ENCODE measurements around the gene MAP2K6. TPM values are rescaled to one million over a fixed set of nuclear protein-coding genes. Genes with fewer than 3 reads are reported as not detected.

MAP2K6 gene
- total RNA-seq, 1 donor from 2014 or later: 10.3 TPM

DNA sequence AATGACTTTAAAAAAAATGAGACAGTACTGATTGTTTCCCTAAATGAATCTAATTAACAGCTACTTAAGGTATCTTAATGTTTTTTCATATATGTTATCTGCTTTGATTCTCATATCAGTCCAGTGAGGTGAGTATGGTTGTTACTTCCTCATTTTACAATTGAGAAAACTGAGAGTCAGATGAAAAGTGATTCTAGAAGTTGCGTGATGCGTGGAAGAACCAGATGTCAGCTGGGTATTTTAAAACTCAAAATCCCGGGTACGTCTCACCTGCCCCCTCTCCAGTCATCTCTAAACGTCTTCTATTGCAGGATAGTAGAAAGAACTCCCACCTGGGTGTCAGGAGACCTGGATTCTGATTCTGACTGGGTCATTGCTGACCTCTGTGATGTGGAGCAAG, 89.2 kb downstream of the MAP2K6 start:
- H3K36me3 ChIP-seq: no peaks in the 10 kb centered on the region
- intact Hi-C loops (cut with DNase I): no loop called here
- peaks cover 23% of the 10 kb centered on the region for H3K4me1 ChIP-seq
- H3K27ac ChIP-seq: no peak overlapping the region
- H3K4me3 ChIP-seq: no peak overlapping the region
- no peaks in the 10 kb centered on the region for H3K9me3 ChIP-seq
- no peak for DNase-seq (ENCODE audit: extremely low spot score in 2 of 2)
- no peak for TF ChIP-seq POLR2A (IDR thresholded peaks at IDR 0.05)
- TF ChIP-seq, protein P1, sequence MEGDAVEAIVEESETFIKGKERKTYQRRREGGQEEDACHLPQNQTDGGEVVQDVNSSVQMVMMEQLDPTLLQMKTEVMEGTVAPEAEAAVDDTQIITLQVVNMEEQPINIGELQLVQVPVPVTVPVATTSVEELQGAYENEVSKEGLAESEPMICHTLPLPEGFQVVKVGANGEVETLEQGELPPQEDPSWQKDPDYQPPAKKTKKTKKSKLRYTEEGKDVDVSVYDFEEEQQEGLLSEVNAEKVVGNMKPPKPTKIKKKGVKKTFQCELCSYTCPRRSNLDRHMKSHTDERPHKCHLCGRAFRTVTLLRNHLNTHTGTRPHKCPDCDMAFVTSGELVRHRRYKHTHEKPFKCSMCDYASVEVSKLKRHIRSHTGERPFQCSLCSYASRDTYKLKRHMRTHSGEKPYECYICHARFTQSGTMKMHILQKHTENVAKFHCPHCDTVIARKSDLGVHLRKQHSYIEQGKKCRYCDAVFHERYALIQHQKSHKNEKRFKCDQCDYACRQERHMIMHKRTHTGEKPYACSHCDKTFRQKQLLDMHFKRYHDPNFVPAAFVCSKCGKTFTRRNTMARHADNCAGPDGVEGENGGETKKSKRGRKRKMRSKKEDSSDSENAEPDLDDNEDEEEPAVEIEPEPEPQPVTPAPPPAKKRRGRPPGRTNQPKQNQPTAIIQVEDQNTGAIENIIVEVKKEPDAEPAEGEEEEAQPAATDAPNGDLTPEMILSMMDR (IDR thresholded peaks at IDR 0.05): no peak
- no peak for TF ChIP-seq POLR2AphosphoS5 (IDR thresholded peaks at IDR 0.05; ENCODE audit: insufficient read depth in 1 of 2, low read depth in 1 of 2)
- no peaks in the 10 kb centered on the region for H3K27me3 ChIP-seq

DNA sequence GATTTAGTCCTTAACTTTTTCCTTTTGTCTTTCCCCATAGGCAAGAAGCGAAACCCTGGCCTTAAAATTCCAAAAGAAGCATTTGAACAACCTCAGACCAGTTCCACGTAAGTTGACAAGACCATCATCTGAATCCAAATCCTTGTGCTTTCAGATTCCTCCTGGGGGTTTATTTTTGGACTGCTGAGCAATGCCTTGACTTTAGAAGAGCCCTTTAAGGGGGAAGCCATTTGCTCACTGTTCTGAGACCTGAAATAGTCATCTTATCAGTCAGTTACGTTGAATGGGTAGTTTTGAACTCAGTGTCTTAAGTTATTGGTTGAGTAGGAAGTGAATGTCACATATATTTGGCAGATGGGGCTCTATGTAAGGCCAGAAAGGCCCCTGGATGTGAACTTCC, 91.2 kb downstream of the MAP2K6 start:
- no peaks in the 10 kb centered on the region for H3K27me3 ChIP-seq
- intact Hi-C loops (cut with DNase I): no loop called here
- no peaks in the 10 kb centered on the region for H3K36me3 ChIP-seq
- DNase-seq (ENCODE audit: extremely low spot score in 2 of 2): no peak
- no peak overlapping the region for H3K27ac ChIP-seq
- H3K4me3 ChIP-seq: no peak overlapping the region
- TF ChIP-seq POLR2A (IDR thresholded peaks at IDR 0.05) (no peak), POLR2AphosphoS5 (IDR thresholded peaks at IDR 0.05; ENCODE audit: insufficient read depth in 1 of 2, low read depth in 1 of 2) (no peak)
- TF ChIP-seq, protein P1 (IDR thresholded peaks at IDR 0.05): no peak
- peaks cover 20% of the 10 kb centered on the region for H3K4me1 ChIP-seq
- H3K9me3 ChIP-seq: no peaks in the 10 kb centered on the region

DNA sequence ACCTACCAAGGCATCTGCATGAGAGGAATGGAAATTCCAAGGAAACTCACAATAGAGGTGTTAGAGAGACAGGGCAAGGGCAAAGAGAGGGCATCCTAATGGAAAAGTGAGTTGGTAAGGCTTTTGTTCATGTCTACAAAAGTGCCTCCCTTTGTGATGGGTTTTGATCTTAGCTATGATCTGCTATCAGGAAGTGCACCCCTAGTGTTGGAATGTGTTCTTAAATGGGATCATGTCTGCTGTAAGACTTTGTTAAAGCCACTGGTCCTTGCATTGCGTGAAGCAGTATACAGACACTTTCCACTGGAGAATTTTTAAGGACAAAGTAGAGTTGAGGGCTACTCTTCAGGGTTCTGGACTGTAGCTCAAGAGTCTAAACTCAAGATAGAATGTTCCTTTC, 92.0 kb downstream of the MAP2K6 start:
- no peaks in the 10 kb centered on the region for H3K9me3 ChIP-seq
- TF ChIP-seq, protein P1 (IDR thresholded peaks at IDR 0.05): no peak
- TF ChIP-seq POLR2AphosphoS5 (IDR thresholded peaks at IDR 0.05; ENCODE audit: insufficient read depth in 1 of 2, low read depth in 1 of 2): no peak
- TF ChIP-seq POLR2A (IDR thresholded peaks at IDR 0.05): no peak
- no peaks in the 10 kb centered on the region for H3K36me3 ChIP-seq
- intact Hi-C loops (cut with DNase I): no loop called here
- no peak for DNase-seq (ENCODE audit: extremely low spot score in 2 of 2)
- peaks cover 12% of the 10 kb centered on the region for H3K4me1 ChIP-seq
- no peaks in the 10 kb centered on the region for H3K27me3 ChIP-seq
- H3K27ac ChIP-seq: no peak overlapping the region
- H3K4me3 ChIP-seq: no peak overlapping the region

DNA sequence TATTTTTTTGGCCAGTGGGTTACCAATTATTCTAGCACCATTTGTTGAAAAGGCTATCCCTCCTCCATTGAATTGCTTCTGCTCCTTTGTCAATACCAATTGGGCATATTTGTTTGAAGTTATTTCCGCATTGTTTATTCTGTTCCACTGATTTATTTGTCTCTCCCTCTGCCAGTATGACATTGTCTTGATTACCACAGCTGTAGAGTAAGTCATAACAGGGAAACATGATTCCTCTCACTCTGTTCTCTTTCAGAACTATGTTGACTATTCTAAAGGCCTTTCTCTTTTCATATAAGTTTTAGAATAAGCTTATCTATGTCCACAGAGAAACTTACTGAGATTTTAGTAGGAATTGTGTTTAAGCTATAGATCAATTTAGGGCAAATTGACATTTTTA, 94.3 kb downstream of the MAP2K6 start:
- intact Hi-C loops (cut with DNase I): no loop called here
- Histone ChIP-seq H3K27me3 (no peaks in the 10 kb centered on the region), H3K9me3 (no peaks in the 10 kb centered on the region), H3K36me3 (no peaks in the 10 kb centered on the region), H3K27ac (no peak overlapping the region), H3K4me1 (no peaks in the 10 kb centered on the region), H3K4me3 (no peak overlapping the region)
- no peak for TF ChIP-seq POLR2AphosphoS5 (IDR thresholded peaks at IDR 0.05; ENCODE audit: insufficient read depth in 1 of 2, low read depth in 1 of 2)
- TF ChIP-seq, protein P1 (IDR thresholded peaks at IDR 0.05): no peak
- TF ChIP-seq POLR2A (IDR thresholded peaks at IDR 0.05): no peak
- no peak for DNase-seq (ENCODE audit: extremely low spot score in 2 of 2)

DNA sequence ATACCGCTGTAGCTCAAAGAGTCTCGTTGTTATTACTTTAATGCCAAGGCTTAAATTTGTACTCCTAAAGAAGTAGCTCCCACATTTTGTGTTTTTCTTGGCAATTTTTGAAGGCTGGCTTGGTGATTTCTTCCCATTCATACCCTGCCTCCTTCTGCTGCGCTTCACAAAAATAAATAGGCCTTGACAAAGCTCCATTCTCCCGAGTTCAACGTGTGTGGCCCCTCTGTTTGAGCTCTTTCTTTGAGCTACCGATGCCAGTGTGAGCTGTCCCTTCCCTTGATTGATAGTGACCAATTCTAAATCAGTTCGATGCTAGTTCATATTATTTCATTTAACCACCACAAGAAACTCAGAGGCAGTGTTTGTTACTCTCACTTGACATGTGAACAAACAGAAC, 96.8 kb downstream of the MAP2K6 start:
- Histone ChIP-seq H3K9me3 (no peaks in the 10 kb centered on the region), H3K36me3 (no peaks in the 10 kb centered on the region), H3K27ac (no peak overlapping the region), H3K4me1 (no peaks in the 10 kb centered on the region), H3K27me3 (no peaks in the 10 kb centered on the region), H3K4me3 (no peak overlapping the region)
- TF ChIP-seq, protein P1 (IDR thresholded peaks at IDR 0.05): no peak
- no peak for TF ChIP-seq POLR2A (IDR thresholded peaks at IDR 0.05)
- no peak for TF ChIP-seq POLR2AphosphoS5 (IDR thresholded peaks at IDR 0.05; ENCODE audit: insufficient read depth in 1 of 2, low read depth in 1 of 2)
- DNase-seq (ENCODE audit: extremely low spot score in 2 of 2): no peak
- intact Hi-C loops (cut with DNase I): no loop called here
